Small intestine (tissue), 7 donors: ENCODE measurements around the gene RELCH. TPM values are rescaled to one million over a fixed set of nuclear protein-coding genes. Genes with fewer than 3 reads are reported as not detected.
A peak's percentile ranks its signal among the peaks of the same experiment; 100 is the strongest.

Source experiments
- DNase-seq, 2 donors: peaks; one replicate each; pipeline versions ENCODE4 v3.0.0 to v3.0.0-alpha.2; 2013
- FAIRE-seq: peaks from 2 replicates; lab custom pipeline; 2012; peaks lifted over from hg19 to GRCh38; lab: Jason Lieb, UNC
- H3K27ac ChIP-seq, 3 donors: one replicate each; pipeline ENCODE4 v1.5.1; 2013; ENCODE audit warnings: low read length in 2 of 3, mild to moderate bottlenecking in 2 of 3, control low read depth in 1 of 3, inconsistent platforms in 1 of 3, low read depth in 1 of 3, moderate library complexity in 1 of 3
- H3K27me3 ChIP-seq, 3 donors: one replicate each; pipeline ENCODE4 v1.6.1; 2013; ENCODE audit warnings: low read length in 3 of 3, inconsistent platforms in 1 of 3; ENCODE audit not compliant: control insufficient read depth in 3 of 3, insufficient read depth in 3 of 3
- H3K36me3 ChIP-seq, 3 donors: one replicate each; pipeline ENCODE4 v1.6.1; 2013; ENCODE audit warnings: low read length in 3 of 3, inconsistent platforms in 1 of 3, low read depth in 1 of 3, mild to moderate bottlenecking in 1 of 3, moderate library complexity in 1 of 3; ENCODE audit not compliant: control insufficient read depth in 3 of 3, insufficient read depth in 2 of 3
- H3K4me1 ChIP-seq, 3 donors: one replicate each; pipeline ENCODE4 v1.6.1; 2013; ENCODE audit warnings: low read length in 2 of 3, inconsistent platforms in 1 of 3, low read depth in 1 of 3, mild to moderate bottlenecking in 1 of 3, moderate library complexity in 1 of 3; ENCODE audit not compliant: control insufficient read depth in 3 of 3, insufficient read depth in 2 of 3
- H3K4me3 ChIP-seq, 3 donors: one replicate each; pipeline ENCODE4 v1.5.1; 2013; ENCODE audit warnings: low read length in 3 of 3, control low read depth in 1 of 3, inconsistent platforms in 1 of 3, low read depth in 1 of 3, mild to moderate bottlenecking in 1 of 3, moderate library complexity in 1 of 3
- H3K9me3 ChIP-seq, 2 donors: one replicate each; pipeline ENCODE4 v1.6.1; 2013; ENCODE audit warnings: low read depth in 1 of 2, low read length in 1 of 2; ENCODE audit not compliant: control insufficient read depth in 2 of 2, insufficient read depth in 1 of 2
- WGBS, 3 donors: extraction: QIAGEN DNeasy Blood & Tissue Kit; methylation state at CpG; one replicate each; pipeline ENCODE4 v1.1.7; 2013; 5-methylcytosine and 5-hydroxymethylcytosine counted together
- polyA plus RNA-seq, 4 donors: library from polyadenylated mRNA; stranded (reverse) in 3 of 4; unstranded in 1 of 4; fragments of 200-250 nt in 3 of 4; fragments of 120-200 nt in 1 of 4; gene quantifications; one replicate each; pipeline versions ENCODE4 v1.2.1 to v1.2.3, GENCODE V29; 2013
- donor health status: healthy with polysubstance abuse.
- donor health status: control.
- donor health status: control.
- donor health status: Bipolar disorder and iron deficiency.
- donor health status: healthy.

RELCH gene
- polyA plus RNA-seq, 4 donors: 8.6 to 26.1 (median 11.1) TPM

DNA sequence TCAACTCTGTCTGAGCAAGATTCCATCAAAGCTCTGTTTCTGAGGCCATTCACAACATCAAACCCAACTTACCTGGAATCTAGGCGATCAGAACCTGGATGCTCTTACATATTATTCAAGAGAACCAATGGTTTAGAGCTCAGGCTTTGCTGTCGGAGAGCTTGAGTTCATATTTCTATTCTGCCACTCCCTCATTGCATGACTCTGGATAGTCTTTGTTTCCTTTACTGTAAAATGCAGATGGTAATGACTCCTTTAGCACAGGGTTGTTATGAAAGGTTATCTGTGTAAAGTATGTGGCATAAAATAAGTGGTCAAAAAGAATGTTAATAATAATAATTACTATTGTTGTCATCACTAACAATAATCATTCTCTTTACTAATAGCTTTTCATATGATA, 12.6 kb downstream of the RELCH start:
- no peak for FAIRE-seq
- H3K27me3 ChIP-seq: no peaks in the 10 kb centered on the region
- peaks cover 0 to 2% (median 0%) of the 10 kb centered on the region in 3 donors for H3K36me3 ChIP-seq
- WGBS, 3 donors: 51 to 83% (median 80%) methylated on average over 2 of the region's 2 CpGs
- no peak overlapping the region for H3K4me3 ChIP-seq
- DNase-seq: peak; percentile 25 to 41
- no peaks in the 10 kb centered on the region for H3K9me3 ChIP-seq
- H3K27ac ChIP-seq: peak overlapping the region in 1 of 3 donors; percentile 26
- peaks cover 0 to 10% (median 6%) of the 10 kb centered on the region in 3 donors for H3K4me1 ChIP-seq

DNA sequence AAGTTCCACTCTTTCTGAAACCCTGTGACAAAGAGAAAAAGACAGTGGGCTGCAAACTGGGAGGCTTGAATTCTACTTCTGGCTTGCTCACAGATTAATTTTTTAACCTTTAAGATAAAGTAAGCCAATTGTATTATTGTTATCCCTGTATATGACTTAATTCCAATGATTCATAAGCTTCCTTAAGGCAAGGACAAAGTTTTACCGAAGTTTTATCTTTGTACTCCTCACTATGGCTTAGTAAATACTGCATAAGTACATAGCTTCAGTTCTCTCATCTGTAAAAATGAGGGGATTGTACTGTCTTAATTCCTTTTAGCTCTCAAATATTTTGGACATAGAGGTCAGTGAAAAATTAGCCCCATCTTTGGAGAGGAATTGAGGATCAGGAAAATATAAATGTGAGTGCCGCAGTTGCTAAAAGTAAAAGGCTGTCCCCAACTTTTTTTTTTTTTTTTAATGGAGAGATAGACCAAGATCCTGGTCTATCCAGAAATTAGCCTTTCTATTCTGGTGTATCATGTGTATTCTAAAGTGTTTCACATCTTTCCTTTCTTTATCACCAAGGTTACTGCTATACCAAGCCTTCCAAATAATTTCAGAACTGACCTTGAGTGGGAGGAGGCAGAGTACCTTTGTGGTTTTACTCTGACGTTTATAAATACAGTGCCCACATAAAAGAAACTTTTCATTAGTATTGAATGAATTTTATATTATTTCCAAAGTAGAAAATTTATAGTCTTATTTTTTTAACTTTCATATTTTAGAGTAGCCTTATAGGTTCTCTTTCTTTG, 13.3 kb downstream of the RELCH start:
- Histone ChIP-seq H3K4me3 (no peak overlapping the region), H3K9me3 (no peaks in the 10 kb centered on the region), H3K4me1 (peaks cover 0 to 10% (median 6%) of the 10 kb centered on the region in 3 donors), H3K36me3 (peaks cover 0 to 2% (median 0%) of the 10 kb centered on the region in 3 donors), H3K27ac (peak overlapping the region in 1 of 3 donors; percentile 23), H3K27me3 (no peaks in the 10 kb centered on the region)
- peak; percentile 24 to 54 for DNase-seq
- WGBS, 3 donors: 39 to 61% (median 42%) methylated on average over 3 of the region's 3 CpGs
- no peak for FAIRE-seq

DNA sequence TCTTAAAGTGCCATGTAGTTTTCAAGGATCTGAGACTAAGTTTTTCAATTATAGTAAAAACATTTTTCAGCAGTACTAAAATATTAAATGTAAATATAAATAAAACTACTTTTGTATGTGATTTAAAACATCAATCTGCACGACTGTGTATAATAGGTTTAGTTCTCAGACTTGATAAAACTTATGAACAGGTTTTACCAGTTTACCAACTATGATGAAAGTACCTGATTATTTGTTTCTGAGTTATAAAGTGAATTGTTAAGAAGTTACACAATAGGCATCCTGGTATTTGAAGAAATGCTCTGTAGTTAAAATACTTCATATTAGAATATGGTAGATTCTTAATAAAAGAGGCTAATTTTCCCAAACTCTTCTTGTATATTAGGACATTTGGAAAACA, 14.8 kb downstream of the RELCH start:
- DNase-seq (peak; percentile 77 to 84), FAIRE-seq (no peak)
- no peaks in the 10 kb centered on the region for H3K9me3 ChIP-seq
- no peak overlapping the region for H3K27ac ChIP-seq
- H3K4me1 ChIP-seq: peaks cover 0 to 10% (median 9%) of the 10 kb centered on the region in 3 donors
- no peak overlapping the region for H3K4me3 ChIP-seq
- WGBS, 3 donors: 12 to 53% (median 15%) methylated on average over 1 of the region's 1 CpG
- peaks cover 0 to 2% (median 0%) of the 10 kb centered on the region in 3 donors for H3K36me3 ChIP-seq
- H3K27me3 ChIP-seq: no peaks in the 10 kb centered on the region

DNA sequence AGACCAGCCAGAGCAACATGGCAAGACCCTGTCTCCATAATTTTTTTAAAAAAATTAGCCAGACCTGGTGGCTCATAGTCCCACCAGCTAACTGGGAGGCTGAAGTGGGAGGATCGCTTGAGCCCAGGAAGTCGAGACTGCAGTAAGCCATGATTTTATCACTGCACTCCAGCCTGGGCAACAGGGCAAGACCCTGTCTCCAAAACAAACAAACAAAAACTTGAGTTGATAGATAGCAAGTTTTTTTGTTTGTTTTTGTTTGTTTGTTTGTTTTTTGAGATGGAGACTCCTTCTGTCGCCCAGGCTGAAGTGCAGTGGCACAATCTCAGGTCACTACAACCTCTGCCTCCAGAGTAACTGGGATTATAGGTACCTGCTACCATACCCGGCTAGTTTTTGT, 18.8 kb downstream of the RELCH start:
- H3K27ac ChIP-seq: no peak overlapping the region

DNA sequence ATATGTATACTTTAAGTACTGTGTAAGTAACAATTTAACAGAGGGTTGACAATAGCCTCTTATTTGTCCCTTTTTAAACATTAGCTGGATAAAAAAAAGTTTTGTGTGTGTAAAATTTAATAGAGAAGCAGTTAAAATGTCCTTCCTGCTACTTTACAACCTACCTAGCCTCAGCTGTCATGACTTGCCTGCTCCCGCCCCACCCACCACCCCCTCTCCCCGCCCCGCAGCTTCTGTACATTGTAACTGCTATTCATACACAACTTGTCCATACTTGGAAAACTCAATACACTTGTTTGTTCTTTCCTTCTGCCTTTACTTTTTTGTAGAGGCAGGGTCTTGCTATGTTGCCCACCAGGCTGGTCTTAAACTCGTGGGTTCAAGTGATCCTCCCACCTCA, 19.5 kb downstream of the RELCH start:
- Histone ChIP-seq H3K36me3 (peaks cover 0 to 2% (median 0%) of the 10 kb centered on the region in 3 donors), H3K4me1 (peaks cover 2 to 8% (median 3%) of the 10 kb centered on the region in 3 donors), H3K27ac (no peak overlapping the region), H3K27me3 (no peaks in the 10 kb centered on the region), H3K9me3 (no peaks in the 10 kb centered on the region), H3K4me3 (no peak overlapping the region)
- WGBS, 3 donors: 40 to 73% (median 69%) methylated on average over 4 of the region's 4 CpGs
- DNase-seq (peak in 1 of 2 donors; percentile 18), FAIRE-seq (no peak)

More for the DNA sequence above, 18.8 kb downstream of the RELCH start:
- WGBS, 3 donors: 93 to 96% (median 96%) methylated on average over 4 of the region's 4 CpGs
- FAIRE-seq (no peak), DNase-seq (no peak)
- H3K4me1 ChIP-seq: peaks cover 2 to 8% (median 3%) of the 10 kb centered on the region in 3 donors
- no peaks in the 10 kb centered on the region for H3K27me3 ChIP-seq
- peaks cover 0 to 2% (median 0%) of the 10 kb centered on the region in 3 donors for H3K36me3 ChIP-seq
- H3K4me3 ChIP-seq: no peak overlapping the region
- no peaks in the 10 kb centered on the region for H3K9me3 ChIP-seq

DNA sequence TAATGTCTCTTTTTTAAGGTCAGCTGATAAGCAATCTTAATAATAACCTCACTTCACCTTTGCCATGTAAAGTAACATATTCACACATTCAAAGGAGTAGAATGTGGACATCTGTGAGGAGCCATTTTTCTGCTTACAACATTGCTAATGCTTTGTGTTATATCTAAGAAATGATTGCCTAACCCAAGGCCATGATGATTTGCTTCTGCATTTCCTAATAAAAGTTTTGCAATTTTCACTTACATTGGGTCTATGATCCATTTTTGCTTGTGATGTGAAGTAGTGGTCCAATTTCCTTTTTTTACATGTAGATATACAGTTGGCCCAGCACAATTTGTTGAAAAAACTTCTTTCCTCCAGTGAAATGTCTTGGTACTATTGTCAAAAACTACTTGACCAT, 22.0 kb downstream of the RELCH start:
- Histone ChIP-seq H3K4me1 (peaks cover 3 to 4% (median 4%) of the 10 kb centered on the region in 3 donors), H3K27ac (no peak overlapping the region), H3K36me3 (peaks cover 0 to 7% (median 0%) of the 10 kb centered on the region in 3 donors), H3K9me3 (no peaks in the 10 kb centered on the region), H3K4me3 (no peak overlapping the region), H3K27me3 (no peaks in the 10 kb centered on the region)
- no peak for DNase-seq
- no peak for FAIRE-seq

DNA sequence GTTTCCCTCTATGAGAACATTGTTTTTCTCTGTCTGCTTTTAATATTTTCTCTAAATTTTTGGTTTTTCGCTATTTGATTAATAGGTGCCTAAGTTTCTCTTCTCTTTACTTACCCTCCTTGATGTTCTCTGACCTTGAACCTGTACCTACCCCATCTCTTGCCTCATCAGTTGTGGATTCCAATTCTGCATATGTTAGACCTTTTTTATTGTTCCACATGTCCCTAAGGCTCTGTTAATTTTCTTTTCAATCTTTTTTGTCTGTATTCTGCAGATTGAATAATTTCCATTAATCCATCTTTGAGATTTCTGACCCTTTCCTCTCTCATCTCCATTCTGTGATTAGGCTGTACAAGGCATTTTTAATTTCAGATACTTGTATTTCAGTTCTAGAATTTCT, 23.1 kb downstream of the RELCH start:
- DNase-seq (no peak), FAIRE-seq (no peak)
- Histone ChIP-seq H3K27me3 (no peaks in the 10 kb centered on the region), H3K9me3 (no peaks in the 10 kb centered on the region), H3K27ac (no peak overlapping the region), H3K4me1 (peaks cover 3 to 4% (median 4%) of the 10 kb centered on the region in 3 donors), H3K4me3 (no peak overlapping the region), H3K36me3 (peaks cover 0 to 11% (median 0%) of the 10 kb centered on the region in 3 donors)
- 96 to 100% (median 100%) methylated on average over 1 of the region's 1 CpG for WGBS, 3 donors

DNA sequence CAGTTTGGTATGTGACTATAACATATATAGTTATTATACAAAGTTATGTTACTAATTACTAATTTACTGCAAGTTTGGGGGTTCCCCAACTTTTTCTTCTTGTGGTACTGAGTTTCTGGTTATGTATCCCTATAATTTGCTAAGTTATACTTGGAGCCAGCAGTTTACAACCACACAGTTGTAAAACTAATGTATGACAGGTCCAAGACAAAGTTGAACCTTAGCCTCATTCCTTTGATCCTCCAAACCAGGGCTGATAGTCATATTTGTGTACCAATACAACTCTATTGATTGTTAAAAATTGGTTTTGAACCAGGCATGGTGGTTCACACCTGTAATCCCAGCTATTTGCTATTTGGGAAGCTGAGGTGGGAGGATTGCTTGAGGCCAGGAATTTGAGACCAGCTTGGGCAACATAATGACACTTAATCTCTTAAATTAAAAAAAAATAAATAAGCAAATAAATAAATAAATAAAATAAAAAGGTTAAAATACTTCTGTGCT, 24.3 kb downstream of the RELCH start:
- Histone ChIP-seq H3K36me3 (peaks cover 0 to 11% (median 0%) of the 10 kb centered on the region in 3 donors), H3K27me3 (no peaks in the 10 kb centered on the region), H3K4me3 (no peak overlapping the region), H3K27ac (no peak overlapping the region), H3K9me3 (no peaks in the 10 kb centered on the region), H3K4me1 (peaks cover 3 to 4% (median 4%) of the 10 kb centered on the region in 3 donors)
- FAIRE-seq: no peak
- peak; percentile 68 to 82 for DNase-seq
